Measurements from ENCODE around the gene ARPC2. TPM values are rescaled to one million over a fixed set of nuclear protein-coding genes. Genes with fewer than 3 reads are reported as not detected.

ARPC2 gene
- total and polyA plus RNA-seq, 10 of the 15 experiments (the other 5 are each of a cell fraction or from before 2014, with no cell fraction given), result 440 to 980 (median 709) TPM

DNA sequence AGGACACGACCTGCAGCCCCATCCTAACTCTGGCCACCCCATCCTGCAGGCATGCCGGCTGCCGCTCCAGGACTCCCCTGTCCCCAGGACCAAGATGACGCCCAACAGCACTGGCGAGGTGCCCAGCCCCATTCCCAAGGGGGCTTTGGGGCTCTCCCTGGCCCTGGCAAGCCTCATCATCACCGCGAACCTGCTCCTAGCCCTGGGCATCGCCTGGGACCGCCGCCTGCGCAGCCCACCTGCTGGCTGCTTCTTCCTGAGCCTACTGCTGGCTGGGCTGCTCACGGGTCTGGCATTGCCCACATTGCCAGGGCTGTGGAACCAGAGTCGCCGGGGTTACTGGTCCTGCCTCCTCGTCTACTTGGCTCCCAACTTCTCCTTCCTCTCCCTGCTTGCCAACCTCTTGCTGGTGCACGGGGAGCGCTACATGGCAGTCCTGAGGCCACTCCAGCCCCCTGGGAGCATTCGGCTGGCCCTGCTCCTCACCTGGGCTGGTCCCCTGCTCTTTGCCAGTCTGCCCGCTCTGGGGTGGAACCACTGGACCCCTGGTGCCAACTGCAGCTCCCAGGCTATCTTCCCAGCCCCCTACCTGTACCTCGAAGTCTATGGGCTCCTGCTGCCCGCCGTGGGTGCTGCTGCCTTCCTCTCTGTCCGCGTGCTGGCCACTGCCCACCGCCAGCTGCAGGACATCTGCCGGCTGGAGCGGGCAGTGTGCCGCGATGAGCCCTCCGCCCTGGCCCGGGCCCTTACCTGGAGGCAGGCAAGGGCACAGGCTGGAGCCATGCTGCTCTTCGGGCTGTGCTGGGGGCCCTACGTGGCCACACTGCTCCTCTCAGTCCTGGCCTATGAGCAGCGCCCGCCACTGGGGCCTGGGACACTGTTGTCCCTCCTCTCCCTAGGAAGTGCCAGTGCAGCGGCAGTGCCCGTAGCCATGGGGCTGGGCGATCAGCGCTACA is 45.9 kb downstream of the ARPC2 start:
- no peak overlapping the region for H2AFZ ChIP-seq (ENCODE audit: control insufficient read depth, low read depth, low read length)
- peaks cover 24% of the 10 kb centered on the region for H3K4me1 ChIP-seq (ENCODE audit: control insufficient read depth, insufficient read depth, low read length)
- no peak overlapping the region for H3K4me2 ChIP-seq (ENCODE audit: control insufficient read depth, insufficient read depth)
- H4K20me1 ChIP-seq (ENCODE audit: control insufficient read depth, insufficient read depth), result no peaks in the 10 kb centered on the region
- intact Hi-C loops (cut with micrococcal nuclease; ENCODE audit: unreplicated experiment), result no loop called here
- ChIA-PET POLR2A (no interaction called here), SMC1A (ENCODE audit: uncharacterized antibody, unreplicated experiment) (interaction anchor here (0.5 kb wide), 1 partner anchor 47 kb away, joined by 3 read pairs; no protein-coding TSS in a partner anchor), CTCF (interaction anchor here (0.9 to 4.7 kb wide), 3 partner anchors 9 to 10 kb away, joined by 3 to 22 read pairs (median 3); partner anchors contain the start of genes AAMP and PNKD), RAD21 (ENCODE audit: unreplicated experiment) (no interaction called here)
- no peak overlapping the region for H3K4me3 ChIP-seq
- H3K9ac ChIP-seq (ENCODE audit: control insufficient read depth, insufficient read depth, low read length), result no peak overlapping the region
- H3K27me3 ChIP-seq (replicated peaks in 1 of 2; ENCODE audit: control insufficient read depth in 2 of 2, insufficient read depth in 2 of 2, low read length in 1 of 2), result no peaks in the 10 kb centered on the region
- no peaks in the 10 kb centered on the region; the same call in 1 of the 2 replicates for H3K79me2 ChIP-seq (ENCODE audit: control insufficient read depth, insufficient read depth, low read length)
- in situ Hi-C loops (cut with MboI), result no loop called here
- 85% methylated on average over 29 of the region's 39 CpGs for WGBS (ENCODE audit: insufficient coverage, insufficient replicate concordance, low lambda C conversion rate, missing lambda C conversion rate)
- FAIRE-seq (no peak), DNase-seq (ENCODE audit: low read depth, low spot score) (no peak), ATAC-seq (no peak)
- H3K36me3 ChIP-seq (ENCODE audit: control insufficient read depth in 2 of 2, insufficient read depth in 2 of 2, low read length in 1 of 2), result peaks cover 10 to 18% of the 10 kb centered on the region in 2 experiments; a peak in 3 of 4 replicates
- no peaks in the 10 kb centered on the region for H3K9me3 ChIP-seq (replicated peaks; ENCODE audit: control insufficient read depth, insufficient read depth, low read length)
- no peak overlapping the region for H3K27ac ChIP-seq (ENCODE audit: control insufficient read depth, insufficient read depth)
- BruUV-seq (replicated peaks), result no TSS peak
- TF ChIP-seq NFYA (IDR thresholded peaks at IDR 0.05; ENCODE audit: borderline replicate concordance, low read depth, low read length), result no peak
- TF ChIP-seq PAX8 (IDR thresholded peaks at IDR 0.05), result no peak
- TF ChIP-seq BHLHE40 (IDR thresholded peaks at IDR 0.05; ENCODE audit: borderline replicate concordance in 1 of 2, low read depth in 2 of 2, low read length in 1 of 2), result no peak
- TF ChIP-seq SRF (IDR thresholded peaks at IDR 0.05; ENCODE audit: low read depth in 2 of 2, low read length in 2 of 2), result no peak
- TF ChIP-seq CEBPB (IDR thresholded peaks at IDR 0.05; ENCODE audit: borderline replicate concordance in 1 of 2, low read depth in 2 of 2, low read length in 2 of 2), result no peak
- TF ChIP-seq, protein P1, sequence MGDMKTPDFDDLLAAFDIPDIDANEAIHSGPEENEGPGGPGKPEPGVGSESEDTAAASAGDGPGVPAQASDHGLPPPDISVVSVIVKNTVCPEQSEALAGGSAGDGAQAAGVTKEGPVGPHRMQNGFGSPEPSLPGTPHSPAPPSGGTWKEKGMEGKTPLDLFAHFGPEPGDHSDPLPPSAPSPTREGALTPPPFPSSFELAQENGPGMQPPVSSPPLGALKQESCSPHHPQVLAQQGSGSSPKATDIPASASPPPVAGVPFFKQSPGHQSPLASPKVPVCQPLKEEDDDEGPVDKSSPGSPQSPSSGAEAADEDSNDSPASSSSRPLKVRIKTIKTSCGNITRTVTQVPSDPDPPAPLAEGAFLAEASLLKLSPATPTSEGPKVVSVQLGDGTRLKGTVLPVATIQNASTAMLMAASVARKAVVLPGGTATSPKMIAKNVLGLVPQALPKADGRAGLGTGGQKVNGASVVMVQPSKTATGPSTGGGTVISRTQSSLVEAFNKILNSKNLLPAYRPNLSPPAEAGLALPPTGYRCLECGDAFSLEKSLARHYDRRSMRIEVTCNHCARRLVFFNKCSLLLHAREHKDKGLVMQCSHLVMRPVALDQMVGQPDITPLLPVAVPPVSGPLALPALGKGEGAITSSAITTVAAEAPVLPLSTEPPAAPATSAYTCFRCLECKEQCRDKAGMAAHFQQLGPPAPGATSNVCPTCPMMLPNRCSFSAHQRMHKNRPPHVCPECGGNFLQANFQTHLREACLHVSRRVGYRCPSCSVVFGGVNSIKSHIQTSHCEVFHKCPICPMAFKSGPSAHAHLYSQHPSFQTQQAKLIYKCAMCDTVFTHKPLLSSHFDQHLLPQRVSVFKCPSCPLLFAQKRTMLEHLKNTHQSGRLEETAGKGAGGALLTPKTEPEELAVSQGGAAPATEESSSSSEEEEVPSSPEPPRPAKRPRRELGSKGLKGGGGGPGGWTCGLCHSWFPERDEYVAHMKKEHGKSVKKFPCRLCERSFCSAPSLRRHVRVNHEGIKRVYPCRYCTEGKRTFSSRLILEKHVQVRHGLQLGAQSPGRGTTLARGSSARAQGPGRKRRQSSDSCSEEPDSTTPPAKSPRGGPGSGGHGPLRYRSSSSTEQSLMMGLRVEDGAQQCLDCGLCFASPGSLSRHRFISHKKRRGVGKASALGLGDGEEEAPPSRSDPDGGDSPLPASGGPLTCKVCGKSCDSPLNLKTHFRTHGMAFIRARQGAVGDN (IDR thresholded peaks at IDR 0.05), result no peak
- no peak for TF ChIP-seq SMARCA5 (IDR thresholded peaks at IDR 0.05)
- TF ChIP-seq, protein P2, sequence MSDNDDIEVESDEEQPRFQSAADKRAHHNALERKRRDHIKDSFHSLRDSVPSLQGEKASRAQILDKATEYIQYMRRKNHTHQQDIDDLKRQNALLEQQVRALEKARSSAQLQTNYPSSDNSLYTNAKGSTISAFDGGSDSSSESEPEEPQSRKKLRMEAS (IDR thresholded peaks at IDR 0.05; ENCODE audit: low read depth, low read length), result no peak
- TF ChIP-seq SREBF1 (IDR thresholded peaks at IDR 0.05; ENCODE audit: low read length), result no peak
- no peak for TF ChIP-seq SIX5 (IDR thresholded peaks at IDR 0.05; ENCODE audit: low read depth, low read length, severe bottlenecking)
- TF ChIP-seq ZNF207 (IDR thresholded peaks at IDR 0.05; ENCODE audit: borderline replicate concordance), result no peak
- TF ChIP-seq, protein P3, sequence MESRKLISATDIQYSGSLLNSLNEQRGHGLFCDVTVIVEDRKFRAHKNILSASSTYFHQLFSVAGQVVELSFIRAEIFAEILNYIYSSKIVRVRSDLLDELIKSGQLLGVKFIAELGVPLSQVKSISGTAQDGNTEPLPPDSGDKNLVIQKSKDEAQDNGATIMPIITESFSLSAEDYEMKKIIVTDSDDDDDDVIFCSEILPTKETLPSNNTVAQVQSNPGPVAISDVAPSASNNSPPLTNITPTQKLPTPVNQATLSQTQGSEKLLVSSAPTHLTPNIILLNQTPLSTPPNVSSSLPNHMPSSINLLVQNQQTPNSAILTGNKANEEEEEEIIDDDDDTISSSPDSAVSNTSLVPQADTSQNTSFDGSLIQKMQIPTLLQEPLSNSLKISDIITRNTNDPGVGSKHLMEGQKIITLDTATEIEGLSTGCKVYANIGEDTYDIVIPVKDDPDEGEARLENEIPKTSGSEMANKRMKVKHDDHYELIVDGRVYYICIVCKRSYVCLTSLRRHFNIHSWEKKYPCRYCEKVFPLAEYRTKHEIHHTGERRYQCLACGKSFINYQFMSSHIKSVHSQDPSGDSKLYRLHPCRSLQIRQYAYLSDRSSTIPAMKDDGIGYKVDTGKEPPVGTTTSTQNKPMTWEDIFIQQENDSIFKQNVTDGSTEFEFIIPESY (IDR thresholded peaks at IDR 0.05), result no peak
- no peak for TF ChIP-seq SIN3A (IDR thresholded peaks at IDR 0.05; ENCODE audit: low read depth, low read length)
- TF ChIP-seq MTA3 (IDR thresholded peaks at IDR 0.05; ENCODE audit: borderline replicate concordance, low read length), result no peak
- TF ChIP-seq TCF12 (IDR thresholded peaks at IDR 0.05; ENCODE audit: low read depth, low read length), result no peak

All from GM12878 (cell line).